PC-3 (cell line): ENCODE results near the gene SEMA3A.

Experiments used
- EZH2 ChIP-seq: fragments of 300-600 bp; sonication (generic); IDR thresholded peaks from one replicate; pipeline ENCODE4 v1.6.1; 2017; ENCODE audit warnings: antibody characterized with exemption, mild to moderate bottlenecking, low read length; ENCODE audit not compliant: unreplicated experiment
- TF ChIP-seq, protein P1 (sequence below): fragments of 300-600 bp; sonication (generic); conservative IDR thresholded peaks from 2 replicates; pipeline ENCODE4 v1.5.1; 2017; ENCODE audit warnings: antibody characterized with exemption, low read depth, mild to moderate bottlenecking, low read length

DNA sequence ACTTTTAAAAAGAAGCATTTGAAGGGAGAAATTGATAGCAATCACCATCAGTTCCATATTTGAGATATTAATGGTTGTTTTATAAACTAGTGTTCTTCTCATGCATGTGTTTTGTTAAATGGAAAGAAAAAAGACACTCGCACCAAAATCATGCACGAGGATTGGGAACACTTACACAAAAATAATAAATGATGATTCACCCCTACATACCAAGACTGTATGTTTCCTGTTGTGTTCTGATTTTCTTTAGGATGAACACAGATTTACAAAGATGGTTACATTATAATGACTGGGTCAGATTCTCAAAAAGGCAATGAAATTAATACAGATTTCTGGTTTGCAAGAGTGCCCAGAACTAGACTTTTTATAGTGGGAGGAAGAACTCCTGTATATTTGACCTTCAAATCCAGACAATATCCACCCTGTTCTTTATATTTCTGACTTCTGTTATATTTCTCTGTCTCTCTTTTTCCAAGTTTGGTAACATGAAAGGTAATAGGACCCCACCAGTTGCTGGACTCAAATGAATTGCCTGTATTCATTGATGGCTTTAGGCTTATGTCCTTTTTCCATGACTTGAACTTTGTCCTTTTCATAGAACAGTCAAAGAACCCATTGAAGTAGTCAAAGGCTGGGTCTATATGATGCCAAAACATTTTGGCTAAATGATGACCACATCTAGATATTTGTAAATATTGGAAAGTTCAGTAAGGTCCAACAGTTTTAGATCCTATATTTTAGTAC is 54.4 kb downstream of the SEMA3A start:
- TF ChIP-seq, protein P1, sequence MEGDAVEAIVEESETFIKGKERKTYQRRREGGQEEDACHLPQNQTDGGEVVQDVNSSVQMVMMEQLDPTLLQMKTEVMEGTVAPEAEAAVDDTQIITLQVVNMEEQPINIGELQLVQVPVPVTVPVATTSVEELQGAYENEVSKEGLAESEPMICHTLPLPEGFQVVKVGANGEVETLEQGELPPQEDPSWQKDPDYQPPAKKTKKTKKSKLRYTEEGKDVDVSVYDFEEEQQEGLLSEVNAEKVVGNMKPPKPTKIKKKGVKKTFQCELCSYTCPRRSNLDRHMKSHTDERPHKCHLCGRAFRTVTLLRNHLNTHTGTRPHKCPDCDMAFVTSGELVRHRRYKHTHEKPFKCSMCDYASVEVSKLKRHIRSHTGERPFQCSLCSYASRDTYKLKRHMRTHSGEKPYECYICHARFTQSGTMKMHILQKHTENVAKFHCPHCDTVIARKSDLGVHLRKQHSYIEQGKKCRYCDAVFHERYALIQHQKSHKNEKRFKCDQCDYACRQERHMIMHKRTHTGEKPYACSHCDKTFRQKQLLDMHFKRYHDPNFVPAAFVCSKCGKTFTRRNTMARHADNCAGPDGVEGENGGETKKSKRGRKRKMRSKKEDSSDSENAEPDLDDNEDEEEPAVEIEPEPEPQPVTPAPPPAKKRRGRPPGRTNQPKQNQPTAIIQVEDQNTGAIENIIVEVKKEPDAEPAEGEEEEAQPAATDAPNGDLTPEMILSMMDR = no peak
- TF ChIP-seq EZH2 = no peak
